Femur (tissue), 1 donor: ENCODE results near the gene MAD1L1.

Experiments
- DNase-seq: peaks from one replicate; pipeline ENCODE4 v3.0.0-alpha.2; 2017

Gene MAD1L1

DNA sequence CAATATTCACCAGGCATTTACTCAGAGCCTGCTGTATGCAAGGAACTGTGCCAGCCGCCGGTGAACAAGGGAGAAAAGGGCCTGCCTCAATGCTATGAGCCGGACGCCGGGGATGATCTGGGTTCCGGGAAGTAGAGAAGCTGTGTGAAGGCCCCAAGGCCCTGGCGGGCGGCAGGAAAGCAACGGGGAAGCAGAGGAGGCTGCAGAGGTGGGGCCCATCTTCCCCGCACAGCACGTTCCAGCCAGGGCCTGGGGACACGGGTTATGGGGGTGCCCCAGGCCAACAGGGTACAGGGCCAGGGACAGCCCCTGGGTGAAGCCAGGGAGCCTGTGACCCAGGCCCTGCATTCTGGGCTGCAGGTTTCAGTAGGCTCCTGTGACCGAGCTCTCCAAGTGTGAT, 179.3 kb downstream of the MAD1L1 start:
- DNase-seq = no peak

GRCh38 chr7:2052657-2053048, 180.1 kb downstream of the MAD1L1 start:
- DNase-seq = no peak

- DNase-seq = no peak
Measured at GRCh38 chr7:2051707-2052656, 180.8 kb downstream of the MAD1L1 start.

- no peak for DNase-seq
Measured at GRCh38 chr7:2050511-2050866, 182.3 kb downstream of the MAD1L1 start.

GRCh38 chr7:2049782-2050510, 182.8 kb downstream of the MAD1L1 start:
- DNase-seq = no peak

DNA sequence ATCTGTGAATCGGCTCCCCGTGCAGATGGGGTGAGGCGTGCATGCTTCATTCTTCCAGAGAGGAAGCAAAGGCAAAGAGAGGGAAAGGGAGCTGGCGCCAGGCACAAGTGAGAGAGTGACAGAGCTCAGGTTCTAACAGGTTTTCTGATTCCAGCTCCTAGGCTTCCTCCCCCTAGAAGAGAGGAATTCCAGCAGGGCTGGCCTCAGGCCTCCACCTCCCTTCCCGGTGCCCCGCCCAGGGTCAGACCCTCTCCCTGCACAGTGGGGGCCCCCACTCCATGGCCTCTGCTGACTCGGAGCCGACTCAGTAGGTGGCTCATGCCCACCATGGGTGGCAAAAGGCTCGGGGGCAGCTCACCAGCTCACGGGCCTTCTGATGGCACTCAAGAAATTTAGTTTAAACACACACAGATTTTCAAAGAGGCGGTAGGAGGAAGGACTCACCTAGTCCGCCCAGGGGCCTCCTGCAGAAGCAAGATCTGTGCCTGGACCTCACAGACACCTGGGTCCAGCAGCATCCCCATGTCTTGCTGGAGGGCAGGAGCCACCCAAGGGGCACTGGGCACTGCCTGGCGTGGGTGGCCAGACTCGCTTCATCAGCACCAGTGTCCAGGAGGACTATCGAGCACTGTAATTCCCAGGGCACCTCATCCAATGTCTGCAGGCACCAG, 183.5 kb downstream of the MAD1L1 start:
- no peak for DNase-seq

- no peak for DNase-seq
Measured at GRCh38 chr7:2048531-2048930, 184.2 kb downstream of the MAD1L1 start.

DNA sequence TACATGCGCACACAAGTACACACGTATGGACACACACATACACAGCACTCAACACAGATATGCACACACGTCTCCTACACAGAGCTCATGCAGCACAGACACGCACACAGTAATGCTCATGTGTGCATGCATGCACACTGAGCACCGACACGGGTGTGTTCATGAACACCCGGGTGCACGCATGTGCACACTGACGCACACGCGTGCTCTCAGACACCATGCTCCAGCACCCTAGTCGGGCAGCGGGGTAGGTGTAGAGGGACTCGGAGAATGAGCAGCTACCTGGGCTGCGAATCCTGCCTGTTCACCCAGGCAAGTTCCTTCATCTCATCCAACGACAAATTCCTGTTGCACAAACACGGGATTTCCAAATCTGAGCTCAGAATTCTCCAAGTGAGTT, 184.7 kb downstream of the MAD1L1 start:
- no peak for DNase-seq

DNA sequence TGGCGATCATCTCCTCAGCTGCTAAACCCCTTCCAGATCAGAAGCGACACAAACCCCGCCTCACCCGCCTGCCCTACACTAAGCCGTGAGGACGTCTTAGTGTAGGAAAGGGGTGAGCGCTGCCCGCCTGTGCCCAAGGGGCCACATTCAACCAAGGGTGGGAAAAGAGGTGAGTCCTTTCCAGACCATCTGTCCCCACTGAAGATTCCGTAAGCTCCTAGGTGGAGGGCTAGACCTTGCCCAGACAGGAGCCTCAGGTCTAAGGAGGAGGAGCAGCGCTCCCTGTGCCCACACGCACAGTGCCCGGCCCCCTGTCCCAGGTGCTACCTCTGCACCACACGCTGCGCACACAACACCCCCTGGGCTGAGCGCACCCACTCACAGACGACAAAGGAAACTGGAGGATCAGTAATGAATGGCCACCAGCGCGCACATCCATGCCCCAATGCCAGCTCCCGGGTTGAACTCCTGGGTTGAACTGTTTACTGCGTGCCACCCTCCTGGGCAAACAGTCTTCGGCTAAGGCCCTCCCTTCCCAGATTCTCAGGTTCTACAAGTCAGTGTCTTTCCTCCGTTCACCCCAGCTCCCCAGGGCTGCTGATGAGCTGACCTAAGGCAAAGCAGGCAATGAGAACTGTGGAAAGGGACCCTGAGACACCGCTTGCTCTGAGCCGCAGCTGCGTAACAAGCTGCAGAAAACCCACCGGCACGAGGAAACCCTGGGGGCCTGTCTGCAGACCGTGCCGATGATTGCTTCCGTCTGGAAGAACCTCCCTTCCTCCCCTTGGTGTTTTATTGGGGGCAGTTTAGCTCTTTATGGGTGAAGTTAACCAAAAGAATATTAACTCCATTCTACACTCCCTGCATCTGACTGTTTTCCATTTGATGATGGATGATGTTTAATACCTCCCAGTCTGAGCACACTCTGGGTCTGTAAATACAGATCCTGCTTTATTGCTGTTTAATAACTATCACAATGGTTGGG, 185.9 kb downstream of the MAD1L1 start:
- DNase-seq = no peak

DNA sequence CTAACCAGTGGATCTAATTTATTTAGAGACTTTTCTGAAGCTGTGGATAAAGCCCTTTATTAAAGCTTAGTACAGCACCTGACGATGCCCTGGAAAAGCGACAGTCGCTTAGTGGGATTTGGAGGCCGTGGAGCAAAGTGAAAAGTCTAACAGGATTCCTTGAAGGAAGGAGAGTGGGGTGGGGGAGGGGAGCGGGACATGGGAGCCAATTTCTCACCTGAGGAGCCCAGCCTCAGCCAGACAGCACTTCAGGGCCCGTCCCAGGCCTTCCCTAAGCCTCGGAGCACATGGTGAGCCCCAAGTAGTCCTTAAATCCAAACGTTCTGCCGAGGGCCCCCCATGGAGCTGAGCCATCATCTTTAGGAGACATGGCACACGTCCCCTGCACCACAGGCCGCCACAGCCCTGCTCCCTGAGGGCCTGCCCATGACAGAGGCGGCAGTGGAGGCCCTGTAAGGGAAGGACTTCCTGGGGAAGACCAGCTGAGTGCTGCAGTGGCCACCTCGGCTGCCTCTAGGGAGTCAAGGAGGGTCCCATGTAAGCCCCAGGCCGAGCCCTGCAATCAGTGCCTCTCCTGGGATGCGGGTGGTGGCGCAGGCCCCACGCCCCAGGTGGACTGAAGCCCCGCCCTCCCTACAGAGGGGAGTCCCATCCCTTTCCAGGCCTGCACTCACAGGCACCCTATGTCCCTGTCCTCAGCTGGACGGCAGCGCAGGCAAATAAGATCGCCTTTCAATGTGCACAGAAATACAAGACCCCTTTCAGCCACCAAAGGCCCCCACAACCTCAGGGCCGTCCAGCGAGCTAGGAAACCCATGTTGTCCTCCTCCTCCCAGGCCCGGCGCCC, 187.0 kb downstream of the MAD1L1 start:
- no peak for DNase-seq

- no peak for DNase-seq
Measured at GRCh38 chr7:2044883-2045471, 187.8 kb downstream of the MAD1L1 start.

GRCh38 chr7:2044311-2044882, 188.3 kb downstream of the MAD1L1 start:
- DNase-seq = no peak

GRCh38 chr7:2043316-2044039, 189.3 kb downstream of the MAD1L1 start:
- no peak for DNase-seq

DNA sequence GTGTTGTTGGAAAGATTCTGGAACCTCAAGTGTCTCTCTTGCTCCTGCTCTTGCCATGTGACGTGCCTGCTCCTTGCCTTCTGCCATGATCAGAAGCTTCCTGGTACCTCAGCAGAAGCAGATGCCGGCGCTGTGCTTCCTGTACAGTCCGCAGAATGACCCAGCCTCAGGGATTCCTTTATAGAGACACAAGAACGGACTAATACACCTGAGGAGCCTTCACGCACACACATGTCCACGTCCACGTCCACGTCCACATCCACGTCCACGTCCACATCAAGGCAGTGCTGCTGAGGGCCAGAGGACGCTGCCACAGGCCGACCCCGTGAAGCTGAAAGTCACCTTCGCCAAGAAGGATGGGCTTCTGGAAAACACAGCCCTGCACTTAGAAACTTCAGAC, 190.1 kb downstream of the MAD1L1 start:
- DNase-seq = no peak

- DNase-seq = no peak
Measured at GRCh38 chr7:2041496-2042367, 191.0 kb downstream of the MAD1L1 start.

DNA sequence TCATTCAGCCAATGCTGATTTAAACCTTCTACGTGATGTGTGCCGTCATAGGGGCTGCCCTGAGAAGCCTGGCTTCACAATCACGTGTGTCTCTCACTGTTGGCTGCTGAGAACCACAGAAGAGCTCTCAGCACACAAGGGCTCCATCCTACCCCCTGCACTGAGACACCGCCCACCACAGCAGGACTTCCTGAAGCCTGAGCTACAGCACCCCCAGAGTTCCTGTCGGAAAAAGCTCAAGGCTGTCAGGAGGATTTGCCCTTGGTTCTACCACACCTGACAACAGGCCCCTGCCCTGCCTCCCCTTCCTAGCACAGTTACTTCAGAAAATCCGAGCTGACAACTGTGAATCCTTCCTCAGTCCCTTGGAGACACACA, 191.9 kb downstream of the MAD1L1 start:
- no peak for DNase-seq

- no peak for DNase-seq
Measured at GRCh38 chr7:2040201-2040892, 192.4 kb downstream of the MAD1L1 start.
